ENCODE data around the gene SMAD5.

SMAD5 gene

DNA sequence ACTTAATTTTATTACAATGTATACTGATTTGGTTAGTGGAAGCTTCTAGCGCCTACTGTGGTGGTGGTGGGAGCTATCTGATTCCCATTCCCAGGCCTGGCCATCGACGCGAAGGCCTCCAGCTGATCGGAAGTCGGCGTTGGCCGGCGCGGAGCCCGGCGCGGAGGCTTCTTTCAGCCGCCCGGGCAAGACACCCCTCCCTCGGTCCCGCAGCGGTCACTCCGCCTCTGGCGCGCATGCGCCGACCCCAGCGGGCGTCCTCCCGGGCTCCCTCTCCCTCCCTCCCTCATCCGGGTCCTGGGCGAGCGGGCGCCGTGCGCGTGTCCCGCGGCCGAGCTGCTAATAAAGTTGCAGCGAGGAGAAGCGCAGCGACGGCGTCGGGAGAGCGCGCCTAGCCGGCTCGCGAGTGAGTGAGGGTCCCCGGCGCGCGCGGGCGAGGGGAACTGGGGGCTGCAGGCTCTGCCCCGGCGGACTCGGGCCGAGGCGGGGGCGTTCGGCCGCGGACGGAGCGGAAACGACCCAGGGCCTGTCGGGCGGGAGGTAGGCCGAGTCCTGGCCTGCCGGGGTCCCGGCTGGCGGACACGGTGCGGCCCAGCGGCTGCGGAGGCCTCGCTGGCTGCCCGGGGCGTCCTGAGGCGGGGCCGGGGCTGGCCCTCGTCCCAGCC, at the start of gene SMAD5:
Gene SMAD5 (plus strand): TSS at position 289 of the 665 bp plus-strand sequence. CDS start 20,916 bp downstream, outside the sequence.
- peak; percentile 97 for DNase-seq

DNA sequence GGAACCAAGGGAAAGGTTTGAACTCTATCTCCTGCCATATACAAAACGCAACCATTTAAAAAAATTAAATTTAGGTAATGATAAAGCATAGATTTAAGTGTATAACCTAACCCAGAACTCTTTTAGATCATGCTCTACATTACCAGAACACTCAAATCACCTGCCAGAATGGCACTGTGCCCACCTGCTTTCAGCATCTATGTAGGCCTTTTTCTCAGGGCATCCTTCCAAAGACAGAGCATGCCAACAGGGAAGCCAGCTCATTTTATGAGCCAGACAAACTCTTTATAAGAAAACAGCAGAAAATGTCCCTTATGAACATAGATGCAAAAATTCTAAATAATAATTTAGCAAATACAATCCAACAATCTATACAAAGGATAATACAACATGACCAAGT, 47.9 kb upstream of the SMAD5 start:
- no peak for DNase-seq

GRCh38 chr5:136086783-136087566, 45.7 kb upstream of the SMAD5 start:
- DNase-seq, result no peak

DNA sequence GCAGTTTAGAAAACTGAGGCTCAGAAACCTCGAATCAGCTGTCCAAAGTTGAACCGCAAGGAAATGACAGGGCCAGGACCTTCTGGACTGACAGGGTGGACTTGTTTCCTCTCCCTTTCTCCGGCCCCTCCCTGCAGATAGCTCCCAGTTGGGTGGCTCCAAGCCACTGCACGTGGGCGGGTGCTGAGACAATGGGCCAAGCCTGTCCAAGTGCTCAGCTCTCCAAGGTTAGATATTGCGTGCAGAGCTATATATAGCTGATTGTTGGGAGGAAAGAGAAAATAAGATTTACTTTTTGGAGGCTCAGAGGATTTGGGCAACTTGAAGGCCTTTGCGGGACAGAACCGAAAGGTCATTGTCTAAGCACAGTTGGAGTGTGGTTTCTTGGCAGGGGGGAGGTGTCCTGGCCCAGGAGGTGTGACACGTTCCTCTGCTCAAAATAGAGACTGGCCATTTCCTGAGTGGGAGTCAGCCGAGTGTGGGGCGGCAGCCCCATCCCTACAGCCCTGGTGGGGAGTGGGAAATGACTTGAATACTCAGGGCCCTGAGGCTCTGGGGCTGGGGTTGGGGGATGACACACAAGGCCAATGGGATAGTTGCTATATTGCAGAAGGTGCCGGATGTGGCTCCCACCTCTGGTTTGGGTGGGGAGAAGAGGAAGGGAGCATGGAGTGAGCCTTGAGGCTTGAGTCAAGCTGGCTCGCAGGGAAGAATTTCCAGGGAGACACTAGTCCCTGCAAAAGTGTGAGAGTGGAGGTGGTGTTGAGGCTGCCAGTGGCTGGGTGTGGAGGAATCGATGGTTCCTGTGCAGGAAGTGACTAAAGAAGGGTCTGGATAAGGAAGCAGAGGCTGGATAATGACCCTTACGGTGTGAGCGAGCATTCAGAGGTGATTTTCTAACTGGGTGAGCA, 44.4 kb upstream of the SMAD5 start:
- DNase-seq, result peak; percentile 91

GRCh38 chr5:136089791-136090190, 42.9 kb upstream of the SMAD5 start:
- DNase-seq, result no peak

DNA sequence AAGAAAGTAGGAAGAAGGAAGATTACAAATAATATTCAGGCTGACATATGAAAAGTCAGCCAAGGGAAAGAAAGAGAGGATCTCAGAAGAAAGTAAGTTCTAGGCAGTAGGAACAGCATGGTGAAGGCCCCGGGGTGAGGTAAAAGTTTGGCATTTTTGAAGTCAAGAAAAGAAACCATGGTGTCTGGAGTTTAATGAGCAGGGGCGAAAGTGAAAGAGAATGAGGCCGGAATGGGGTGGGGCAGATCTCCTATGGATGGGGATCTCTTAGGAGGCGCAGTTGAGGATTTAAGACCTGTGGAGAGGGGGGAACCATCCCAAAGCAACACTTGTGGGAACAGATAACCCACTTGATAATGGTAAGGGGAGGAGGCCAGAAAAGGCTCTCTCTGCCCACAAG, 42.3 kb upstream of the SMAD5 start:
- DNase-seq, result no peak

- DNase-seq, result no peak
These were observed 38.3 kb upstream of the SMAD5 start for GRCh38 chr5:136094189-136094912.

DNA sequence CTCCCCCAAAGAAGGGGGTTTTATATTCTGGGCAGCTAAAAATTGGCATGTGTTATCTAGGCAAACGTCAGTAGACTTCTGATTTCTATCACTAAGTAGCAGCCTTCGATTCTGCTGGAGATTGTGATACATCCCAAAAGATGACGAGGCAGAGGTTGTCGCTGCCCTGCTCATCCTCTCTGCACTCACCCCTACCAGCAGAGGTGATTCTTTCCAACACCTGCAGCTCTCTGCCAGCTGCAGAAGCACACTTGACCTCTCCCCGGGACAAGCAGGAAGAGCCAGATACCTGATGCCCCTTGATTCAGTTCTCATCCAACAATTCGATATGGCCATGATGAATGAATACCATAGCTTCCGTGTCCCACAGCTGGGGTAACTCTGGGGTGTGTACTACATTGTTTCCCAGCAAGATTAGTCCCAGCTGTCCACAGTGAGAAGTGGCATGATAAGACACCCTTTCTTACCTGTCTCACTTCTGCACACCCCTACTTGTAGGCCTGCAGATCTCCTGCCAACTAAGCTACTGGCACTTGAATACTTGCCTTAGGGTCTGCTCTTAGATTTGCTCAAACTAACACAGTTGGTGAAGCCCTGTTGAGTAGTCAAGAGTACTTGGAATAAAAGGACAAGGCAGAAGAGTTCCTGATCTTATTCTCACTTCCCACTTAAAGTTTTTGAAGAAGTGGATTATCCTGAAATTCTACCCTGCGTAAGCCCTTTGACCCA, 37.6 kb upstream of the SMAD5 start:
- DNase-seq, result no peak

- DNase-seq, result no peak
These were observed 34.5 kb upstream of the SMAD5 start for GRCh38 chr5:136098176-136098575.

DNA sequence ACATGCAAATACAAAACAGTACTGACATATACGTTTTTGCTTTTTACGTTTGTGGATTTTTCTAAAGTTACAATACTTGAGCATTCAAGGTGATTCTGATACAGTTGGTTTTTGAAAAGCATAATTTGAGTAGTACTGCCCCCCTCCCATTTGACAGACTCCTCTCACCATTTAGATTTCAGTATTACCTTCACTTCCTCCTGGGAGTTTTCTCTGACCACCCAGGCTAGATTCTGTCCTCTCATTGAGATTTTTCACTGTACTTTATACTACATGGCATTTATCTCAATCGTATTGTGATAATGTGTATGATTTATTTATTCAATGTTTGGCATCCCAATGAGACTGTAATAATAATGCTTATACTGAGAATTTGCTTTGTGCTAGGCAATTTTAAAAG, 32.8 kb upstream of the SMAD5 start:
- DNase-seq, result no peak

DNA sequence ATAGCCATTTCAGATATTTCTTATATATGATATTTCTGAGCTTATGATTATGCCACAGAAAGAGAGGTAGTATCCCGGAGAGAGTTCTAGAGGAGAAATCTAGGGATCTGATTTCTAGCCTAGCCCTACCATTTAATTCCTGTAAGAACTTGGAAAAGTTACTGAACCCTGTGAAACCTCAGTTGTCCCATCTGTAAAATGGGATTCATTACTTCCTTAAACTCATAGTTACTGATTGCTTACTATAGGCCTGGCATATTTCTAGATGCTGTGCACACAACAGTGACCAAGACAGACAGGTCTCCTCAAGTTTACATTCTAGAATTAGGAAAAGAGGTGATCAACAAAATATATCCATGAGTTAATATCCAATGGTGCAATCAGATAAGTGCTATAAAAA, 30.8 kb upstream of the SMAD5 start:
- DNase-seq, result no peak

DNA sequence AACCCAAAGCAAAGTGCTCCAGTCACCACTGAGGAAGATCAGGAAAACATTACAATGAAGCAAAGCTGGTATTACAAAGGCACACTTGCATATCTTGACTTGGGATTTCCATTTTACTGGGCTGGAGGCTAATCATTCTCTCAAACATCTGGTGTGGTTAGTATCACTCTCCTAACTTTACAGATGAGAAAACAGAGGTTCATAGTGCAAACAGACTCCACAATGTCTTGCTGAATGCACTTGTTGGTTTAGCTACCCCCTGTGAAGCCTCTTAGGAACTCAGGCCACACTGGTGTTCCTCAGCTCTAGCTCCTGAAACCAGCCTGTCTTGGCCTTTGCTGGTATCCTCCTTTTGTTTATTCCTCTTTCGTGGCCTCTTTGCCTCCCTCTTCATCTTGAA, 29.5 kb upstream of the SMAD5 start:
- no peak for DNase-seq

- peak; percentile 42 for DNase-seq
These were observed 28.2 kb upstream of the SMAD5 start for GRCh38 chr5:136104306-136104965.

DNA sequence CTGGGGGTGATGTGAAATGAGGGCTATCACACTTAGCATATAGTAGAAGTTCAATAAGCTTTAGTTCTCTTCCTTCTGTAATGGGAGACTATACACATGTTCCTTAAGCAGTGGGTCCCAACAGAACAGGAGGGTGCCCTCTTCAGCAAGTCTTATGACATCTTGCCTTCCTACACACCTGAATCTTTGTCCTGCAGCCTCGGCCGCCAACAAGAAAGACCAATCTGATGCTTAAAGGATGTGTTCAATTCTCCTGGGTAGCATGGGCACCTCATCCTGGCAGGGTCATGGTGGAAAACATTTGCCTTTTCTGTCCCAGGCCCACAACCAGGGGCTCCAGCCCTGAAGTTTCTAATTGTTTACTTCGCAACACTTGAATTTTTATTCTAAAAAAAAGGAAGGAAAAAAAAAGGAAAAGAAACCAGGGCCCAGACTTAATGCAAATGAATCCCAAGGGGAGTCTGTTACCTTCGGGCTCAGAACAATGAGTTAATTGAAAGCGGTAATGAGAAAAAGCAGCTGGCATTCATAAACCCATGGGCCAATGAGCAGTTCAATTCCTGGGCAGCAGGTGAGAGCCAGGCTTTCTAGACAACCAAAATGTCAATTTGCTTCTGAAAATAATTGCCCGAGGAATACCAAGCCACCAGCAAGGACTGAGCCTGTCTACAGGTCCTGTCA, 26.2 kb upstream of the SMAD5 start:
- no peak for DNase-seq

- DNase-seq, result no peak
These were observed 24.4 kb upstream of the SMAD5 start for GRCh38 chr5:136108180-136108611.

DNA sequence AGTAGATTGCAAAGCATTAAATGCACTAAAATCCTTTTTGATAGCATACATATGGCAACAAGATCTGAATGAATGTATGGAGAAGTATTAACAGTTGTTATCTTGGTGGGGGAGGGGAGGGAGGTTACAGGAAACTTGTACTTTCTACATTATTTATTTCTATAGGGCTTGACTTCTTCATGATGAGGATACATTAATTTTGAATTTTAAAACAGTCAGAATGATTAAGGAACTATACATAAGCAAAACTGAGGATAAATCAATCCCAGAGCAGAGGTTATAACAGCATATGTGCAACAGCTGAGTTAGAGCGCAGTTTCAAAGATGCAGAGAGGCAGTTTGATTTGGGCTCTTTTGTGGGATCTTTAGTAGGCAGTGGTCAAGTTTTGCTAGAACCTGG, 23.9 kb upstream of the SMAD5 start:
- no peak for DNase-seq

- no peak for DNase-seq
These were observed 23.1 kb upstream of the SMAD5 start for GRCh38 chr5:136109453-136110135.

DNA sequence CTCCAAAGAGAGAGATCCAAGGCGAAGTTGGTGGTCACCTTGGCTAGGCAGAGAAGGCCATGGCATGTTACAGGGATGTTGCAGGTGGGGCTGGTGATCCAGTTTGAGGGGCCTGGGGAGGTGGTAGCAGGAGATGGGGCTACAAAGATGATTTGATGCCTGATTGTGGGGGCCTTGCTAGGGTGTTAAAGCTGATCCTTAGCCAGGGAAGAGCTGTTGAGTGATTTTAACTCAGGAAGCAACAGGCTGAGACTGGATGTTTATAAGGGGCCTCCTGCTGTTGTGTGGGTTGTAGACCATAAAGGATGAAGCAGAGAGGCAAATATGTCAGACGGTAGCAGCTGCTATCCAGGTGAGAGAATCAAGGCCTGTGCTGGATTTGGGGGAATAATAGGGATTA, 19.0 kb upstream of the SMAD5 start:
- DNase-seq, result no peak

GRCh38 chr5:136114414-136115125, 18.1 kb upstream of the SMAD5 start:
- DNase-seq, result no peak
